Measurements from ENCODE around the gene WDR45B.

WDR45B gene

DNA sequence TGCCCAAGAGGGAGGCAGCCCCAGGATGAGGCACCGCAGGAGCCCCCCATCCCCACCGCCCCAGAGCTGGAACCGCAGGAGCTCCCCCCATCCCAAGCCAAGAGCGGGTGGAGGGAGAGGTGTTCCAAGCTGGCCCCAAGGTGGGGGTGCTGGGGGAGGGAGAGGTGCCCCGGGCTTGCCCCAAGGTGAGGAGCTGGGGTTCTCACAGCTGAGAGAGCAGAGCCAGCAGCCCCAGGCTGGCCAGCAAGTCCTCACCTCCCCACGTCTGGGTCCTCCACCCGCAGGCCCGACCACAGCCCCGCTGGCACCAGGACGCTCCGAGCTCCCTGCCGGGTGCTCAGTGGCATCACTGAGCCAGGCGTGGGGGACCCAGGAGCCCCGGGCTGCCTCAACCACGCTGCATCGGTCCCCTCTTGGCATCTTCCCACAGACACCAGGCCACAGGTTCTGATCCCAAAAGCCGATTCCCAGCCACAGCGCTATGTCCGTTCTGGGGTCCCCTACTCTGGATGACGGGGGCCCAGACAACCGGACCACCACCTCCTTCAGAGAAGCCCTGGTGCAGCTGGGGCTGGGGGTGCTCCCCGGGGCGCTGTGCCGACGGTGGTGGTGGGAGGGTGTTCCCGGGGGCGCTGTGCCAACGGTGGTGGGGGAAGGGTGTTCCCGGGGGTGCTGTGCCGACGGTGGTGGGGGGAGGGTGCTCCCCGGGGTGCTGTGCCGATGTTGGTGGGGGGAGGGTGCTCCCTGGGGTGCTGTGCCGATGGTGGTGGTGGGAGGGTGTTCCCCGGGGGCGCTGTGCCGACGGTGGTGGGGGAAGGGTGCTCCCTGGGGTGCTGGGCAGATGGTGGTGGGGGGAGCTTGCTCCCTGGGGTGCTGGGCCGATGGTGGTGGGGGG is 15.4 kb upstream of the WDR45B start:
- TF ChIP-seq, protein P1, sequence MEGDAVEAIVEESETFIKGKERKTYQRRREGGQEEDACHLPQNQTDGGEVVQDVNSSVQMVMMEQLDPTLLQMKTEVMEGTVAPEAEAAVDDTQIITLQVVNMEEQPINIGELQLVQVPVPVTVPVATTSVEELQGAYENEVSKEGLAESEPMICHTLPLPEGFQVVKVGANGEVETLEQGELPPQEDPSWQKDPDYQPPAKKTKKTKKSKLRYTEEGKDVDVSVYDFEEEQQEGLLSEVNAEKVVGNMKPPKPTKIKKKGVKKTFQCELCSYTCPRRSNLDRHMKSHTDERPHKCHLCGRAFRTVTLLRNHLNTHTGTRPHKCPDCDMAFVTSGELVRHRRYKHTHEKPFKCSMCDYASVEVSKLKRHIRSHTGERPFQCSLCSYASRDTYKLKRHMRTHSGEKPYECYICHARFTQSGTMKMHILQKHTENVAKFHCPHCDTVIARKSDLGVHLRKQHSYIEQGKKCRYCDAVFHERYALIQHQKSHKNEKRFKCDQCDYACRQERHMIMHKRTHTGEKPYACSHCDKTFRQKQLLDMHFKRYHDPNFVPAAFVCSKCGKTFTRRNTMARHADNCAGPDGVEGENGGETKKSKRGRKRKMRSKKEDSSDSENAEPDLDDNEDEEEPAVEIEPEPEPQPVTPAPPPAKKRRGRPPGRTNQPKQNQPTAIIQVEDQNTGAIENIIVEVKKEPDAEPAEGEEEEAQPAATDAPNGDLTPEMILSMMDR (IDR thresholded peaks at IDR 0.05; ENCODE audit: insufficient read depth, low read depth, low read length, missing control alignments) = no peak
- H3K4me3 ChIP-seq (ENCODE audit: low read length) = no peak overlapping the region

DNA sequence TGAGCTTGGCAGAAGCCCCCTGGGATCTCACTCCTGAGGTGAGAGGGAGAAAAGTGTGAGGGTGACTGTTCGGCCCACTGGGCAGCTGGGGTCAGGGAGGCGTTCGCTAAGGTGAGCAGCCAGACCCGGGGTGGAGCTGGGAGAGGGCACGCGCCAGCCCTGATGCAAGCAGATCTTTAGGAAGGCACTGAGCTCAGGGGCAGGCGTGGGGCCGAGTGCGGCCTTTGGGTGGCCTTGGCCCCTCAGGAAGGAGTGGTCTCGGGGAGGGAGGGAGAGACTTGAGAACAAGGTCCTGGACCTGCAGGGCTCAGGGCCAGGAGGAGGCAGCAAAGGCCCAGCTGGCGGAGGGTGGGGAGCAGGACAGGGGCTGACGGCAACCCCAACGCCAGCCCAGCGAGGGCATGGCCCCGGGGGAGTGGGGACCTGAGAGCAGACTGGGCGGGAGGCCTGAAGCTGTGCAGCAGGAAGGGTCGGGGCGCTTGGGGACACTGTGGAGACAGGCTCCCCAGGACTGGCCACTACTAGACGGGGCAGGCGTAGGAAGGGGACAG is 14.5 kb upstream of the WDR45B start:
- TF ChIP-seq, protein P1 (IDR thresholded peaks at IDR 0.05; ENCODE audit: insufficient read depth, low read depth, low read length, missing control alignments) = no peak
- no peak for DNase-seq (ENCODE audit: low read depth)
- no peak overlapping the region for H3K4me3 ChIP-seq (ENCODE audit: low read length)

More for the DNA sequence above, 15.4 kb upstream of the WDR45B start:
- DNase-seq (ENCODE audit: low read depth) = no peak

DNA sequence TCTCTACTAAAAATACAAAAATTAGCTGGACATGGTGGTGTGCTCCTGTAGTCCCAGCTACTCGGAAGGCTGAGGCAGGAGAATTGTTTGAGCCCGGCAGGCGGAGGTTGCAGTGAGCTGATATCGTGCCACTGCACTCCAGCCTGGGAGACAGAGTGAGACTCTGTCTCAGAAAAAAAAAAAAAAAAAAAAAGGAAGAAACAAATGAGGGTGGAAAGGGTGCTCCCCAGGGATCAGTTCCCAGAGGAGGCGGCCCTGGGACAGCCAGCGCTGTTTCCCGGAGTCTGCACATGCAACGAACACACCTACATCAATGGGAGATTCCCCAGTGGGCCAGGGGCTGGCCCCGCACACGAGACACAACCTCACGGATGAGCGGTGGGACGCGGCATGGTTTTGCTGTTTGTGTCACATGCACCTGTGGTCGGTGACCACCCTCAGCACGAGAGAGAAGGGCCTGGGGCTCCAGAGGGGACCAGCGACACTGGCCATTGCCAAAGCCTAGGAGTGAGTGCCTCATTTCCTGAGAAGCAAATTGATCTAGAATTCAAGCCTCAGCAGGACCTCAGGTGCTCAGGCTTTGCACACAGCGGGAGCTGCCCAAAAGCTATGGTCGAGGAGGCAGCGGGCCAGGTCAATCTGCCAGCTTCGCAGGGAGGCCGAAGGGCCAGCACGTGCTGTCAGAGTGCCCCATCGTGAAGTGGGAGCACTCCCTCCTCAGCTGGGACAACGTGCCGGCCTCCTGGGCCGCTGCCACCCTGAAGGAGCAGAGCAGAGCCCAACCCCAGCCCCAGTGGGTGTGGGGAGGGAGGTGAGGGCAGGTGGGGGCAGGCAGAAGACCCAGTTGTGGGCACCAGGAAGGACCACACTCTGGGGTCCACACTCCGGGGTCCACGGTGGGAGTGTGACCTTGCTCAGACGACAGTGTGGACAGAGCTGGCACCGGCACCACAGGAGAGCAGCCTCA is 13.8 kb upstream of the WDR45B start:
- TF ChIP-seq, protein P1 (IDR thresholded peaks at IDR 0.05; ENCODE audit: insufficient read depth, low read depth, low read length, missing control alignments) = no peak
- no peak overlapping the region for H3K4me3 ChIP-seq (ENCODE audit: low read length)
- DNase-seq (ENCODE audit: low read depth) = no peak

DNA sequence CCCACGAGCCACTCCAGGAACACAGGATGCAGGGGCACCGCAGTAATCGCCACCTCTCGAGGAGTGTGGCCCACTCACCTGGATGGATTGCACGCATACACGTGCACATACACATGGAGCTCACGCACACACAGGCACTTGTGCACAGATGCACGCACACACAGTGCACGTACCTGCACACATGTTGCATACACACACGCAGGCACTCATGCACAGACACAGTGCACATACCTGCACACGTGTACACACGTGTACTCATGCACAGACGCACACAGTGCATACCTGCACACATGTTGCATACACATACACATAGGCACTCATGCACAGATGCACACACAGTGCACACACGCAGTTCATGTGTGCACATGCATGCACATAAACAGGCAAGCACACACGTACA is 11.6 kb upstream of the WDR45B start:
- H3K4me3 ChIP-seq (ENCODE audit: low read length) = no peak overlapping the region
- TF ChIP-seq, protein P1 (IDR thresholded peaks at IDR 0.05; ENCODE audit: insufficient read depth, low read depth, low read length, missing control alignments) = no peak
- DNase-seq (ENCODE audit: low read depth) = no peak

DNA sequence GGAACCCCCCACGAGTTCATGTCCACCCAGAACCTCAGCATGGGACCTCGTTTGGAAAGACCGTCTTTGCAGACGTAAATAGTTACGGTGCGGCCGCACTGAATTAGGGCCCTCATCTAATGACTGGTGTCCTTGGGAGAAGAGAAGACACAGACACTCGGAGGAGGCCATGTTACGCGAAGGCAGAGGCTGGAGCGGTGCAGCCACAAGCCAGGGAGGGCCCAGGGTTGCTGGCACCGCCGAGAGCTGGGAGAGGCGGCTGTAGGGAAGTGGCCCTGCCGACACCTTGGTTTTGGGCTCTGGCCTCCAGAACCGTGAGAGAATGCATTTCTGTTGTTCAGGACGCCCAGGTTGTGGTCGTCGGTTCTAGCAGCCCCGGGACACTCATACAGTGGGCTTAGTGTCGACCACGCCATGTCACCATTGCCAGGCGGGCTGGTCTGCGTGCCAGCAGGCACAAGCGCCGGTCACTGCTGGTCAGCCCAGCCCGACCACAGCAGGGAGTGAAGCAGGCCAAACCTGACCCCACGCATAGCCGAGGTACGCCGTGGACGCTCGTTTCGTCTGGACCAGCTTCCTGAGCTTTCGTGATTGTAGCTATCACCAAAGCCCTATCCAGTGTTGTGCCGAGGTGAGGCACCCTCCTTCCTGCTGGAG is 10.7 kb upstream of the WDR45B start:
- TF ChIP-seq, protein P1 (IDR thresholded peaks at IDR 0.05; ENCODE audit: insufficient read depth, low read depth, low read length, missing control alignments) = no peak
- DNase-seq (ENCODE audit: low read depth) = no peak
- no peak overlapping the region for H3K4me3 ChIP-seq (ENCODE audit: low read length)

DNA sequence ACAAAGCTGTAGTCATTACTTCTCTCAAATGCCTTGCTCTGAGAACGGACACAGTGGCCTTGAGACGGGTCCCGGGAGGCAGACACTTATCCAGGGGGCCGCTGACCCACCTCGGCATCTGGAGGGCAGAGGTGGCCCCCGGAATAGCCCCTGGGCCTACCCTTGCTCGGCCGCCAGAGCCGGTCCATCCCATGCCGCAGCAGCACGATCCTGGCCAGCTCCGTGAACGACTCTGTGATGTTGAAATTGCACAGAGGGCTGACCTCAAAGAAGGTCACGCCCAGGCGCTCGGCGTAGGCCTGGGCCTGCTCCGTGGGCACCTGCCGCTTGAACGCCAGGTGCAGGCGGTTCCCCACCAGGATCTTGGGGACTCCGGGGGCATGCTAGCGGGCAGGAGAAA is 10.1 kb upstream of the WDR45B start:
- no peak overlapping the region for H3K4me3 ChIP-seq (ENCODE audit: low read length)
- TF ChIP-seq, protein P1 (IDR thresholded peaks at IDR 0.05; ENCODE audit: insufficient read depth, low read depth, low read length, missing control alignments) = no peak
- DNase-seq (ENCODE audit: low read depth) = no peak
